Measurements from ENCODE around the gene ARFGEF2.
"Not testable (repeated sequence)": the region's sequence is repeated elsewhere in the genome, so short reads cannot be mapped to it uniquely, and the experiment has no call there.

The ARFGEF2 gene

DNA sequence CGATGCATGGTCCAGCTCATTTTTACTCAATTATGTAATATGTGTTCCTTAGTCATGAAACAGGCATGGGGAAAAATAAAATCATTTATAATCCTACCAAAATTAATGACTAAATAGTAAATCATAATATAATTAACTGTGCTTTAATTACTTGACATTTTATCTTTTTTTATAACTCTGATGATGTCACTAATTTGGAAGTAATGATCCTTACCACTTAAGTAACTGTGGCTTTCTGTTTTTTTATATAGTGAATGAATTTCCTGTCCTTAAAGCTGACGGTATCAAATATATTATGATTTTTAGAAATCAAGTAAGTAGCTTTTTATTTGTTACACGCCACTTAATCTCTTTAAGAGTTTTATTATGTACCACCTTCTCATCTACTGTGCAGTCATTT lies 156.8 kb downstream of the ARFGEF2 start:
- no peak for DNase-seq (ENCODE audit: low spot score)

DNA sequence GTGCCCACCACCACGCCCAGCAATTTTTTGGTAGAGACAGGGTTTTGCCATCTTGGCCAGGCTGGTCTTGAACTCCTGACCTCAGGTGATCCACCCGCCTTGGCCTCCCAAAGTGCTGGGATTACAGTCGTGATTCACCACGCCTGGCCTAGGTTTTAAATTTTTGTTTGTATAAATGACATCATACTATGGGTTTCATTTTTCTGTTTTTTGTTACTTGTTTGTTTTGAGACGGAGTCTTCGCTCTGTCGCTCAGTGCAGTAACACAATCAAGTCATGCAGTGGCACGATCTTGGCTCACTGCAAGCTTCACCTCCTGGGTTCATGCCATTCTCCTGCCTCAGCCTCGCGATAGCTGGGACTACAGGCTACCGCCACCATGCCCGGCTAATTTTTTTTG lies 160.8 kb downstream of the ARFGEF2 start:
- DNase-seq (ENCODE audit: low spot score) = not testable (repeated sequence)
